GM12875 (cell line): ENCODE data around the gene AARS2.

Experiments used
- H3K4me3 ChIP-seq: one replicate; pipeline ENCODE4 v1.5.1; 2011; ENCODE audit warnings: low read depth, low read length, control low read depth
- CTCF ChIP-seq: IDR thresholded peaks from 2 replicates; pipeline ENCODE4 v1.5.1; 2011; ENCODE audit warnings: low read depth, mild to moderate bottlenecking, control low read depth, inconsistent platforms, low read length, moderate library complexity, borderline replicate concordance; ENCODE audit not compliant: insufficient read depth

Gene AARS2

GRCh38 chr6:44300292-44300823 is 12.8 kb downstream of the AARS2 start:
- no peak overlapping the region for H3K4me3 ChIP-seq
- TF ChIP-seq CTCF = no peak

- TF ChIP-seq CTCF = no peak
- H3K4me3 ChIP-seq = no peak overlapping the region
Observed at GRCh38 chr6:44298864-44299263, 14.3 kb downstream of the AARS2 start.

- no peak overlapping the region for H3K4me3 ChIP-seq
- no peak for TF ChIP-seq CTCF
Observed at GRCh38 chr6:44298055-44298803, 14.9 kb downstream of the AARS2 start.

GRCh38 chr6:44297063-44298038 is 15.8 kb downstream of the AARS2 start:
- no peak for TF ChIP-seq CTCF
- no peak overlapping the region for H3K4me3 ChIP-seq

- no peak for TF ChIP-seq CTCF
Observed at GRCh38 chr6:44294832-44295791, 18.0 kb downstream of the AARS2 start.

GRCh38 chr6:44292661-44293365 is 20.3 kb downstream of the AARS2 start:
- TF ChIP-seq CTCF = no peak

More at GRCh38 chr6:44294832-44295791, 18.0 kb downstream of the AARS2 start:
- H3K4me3 ChIP-seq = no peak overlapping the region

More at GRCh38 chr6:44292661-44293365, 20.3 kb downstream of the AARS2 start:
- H3K4me3 ChIP-seq = no peak overlapping the region
